Stomach smooth muscle (tissue), 2 donors: ENCODE measurements around the gene METTL24.
A peak's percentile ranks its signal among the peaks of the same experiment; 100 is the strongest.

ENCODE experiments used
- H3K27ac ChIP-seq: one replicate; pipeline ENCODE4 v1.7.0; 2013; ENCODE audit warnings: mild to moderate bottlenecking, low read length, inconsistent platforms
- H3K27me3 ChIP-seq, 2 donors: one replicate each; pipeline ENCODE4 v1.7.0; 2013; ENCODE audit warnings: low read length in 2 of 2; ENCODE audit not compliant: insufficient read depth in 2 of 2, control insufficient read depth in 1 of 2
- H3K36me3 ChIP-seq, 2 donors: one replicate each; pipeline ENCODE4 v1.7.0; 2013; ENCODE audit warnings: low read length in 2 of 2; ENCODE audit not compliant: control insufficient read depth in 2 of 2, insufficient read depth in 2 of 2
- H3K4me1 ChIP-seq: one replicate; pipeline ENCODE4 v1.7.0; 2013; ENCODE audit warnings: low read length; ENCODE audit not compliant: control insufficient read depth, insufficient read depth
- H3K4me3 ChIP-seq, 2 donors: one replicate each; pipeline ENCODE4 v1.7.0; 2013; ENCODE audit warnings: low read length in 2 of 2
- H3K9ac ChIP-seq, 2 donors: one replicate each; pipeline ENCODE4 v1.7.0; 2013; ENCODE audit warnings: low read length in 2 of 2, mild to moderate bottlenecking in 1 of 2
- H3K9me3 ChIP-seq, 2 donors: one replicate each; pipeline ENCODE4 v1.7.0; 2013; ENCODE audit warnings: low read length in 2 of 2; ENCODE audit not compliant: control insufficient read depth in 2 of 2
- donor health status: healthy.
- donor health status: Pancreatic carcinoma.

The METTL24 gene, protein sequence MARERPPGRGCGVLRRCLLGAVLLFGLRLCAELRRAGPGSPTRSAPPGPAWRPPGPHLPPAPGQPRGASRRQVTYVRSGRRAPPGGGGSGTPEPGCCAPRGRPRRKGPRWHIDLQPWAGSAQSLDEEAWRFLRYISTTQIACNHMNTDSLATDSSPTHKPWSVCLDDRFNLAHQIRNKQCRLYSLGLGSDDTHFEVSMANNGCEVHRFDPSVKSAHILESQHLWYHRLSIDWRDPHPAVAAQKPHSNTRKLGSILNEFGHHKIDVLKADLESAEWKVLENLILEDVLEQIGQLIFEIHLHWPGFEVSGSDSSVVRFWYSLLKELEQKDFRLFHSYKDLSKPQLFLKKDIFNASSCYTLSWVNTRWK

DNA sequence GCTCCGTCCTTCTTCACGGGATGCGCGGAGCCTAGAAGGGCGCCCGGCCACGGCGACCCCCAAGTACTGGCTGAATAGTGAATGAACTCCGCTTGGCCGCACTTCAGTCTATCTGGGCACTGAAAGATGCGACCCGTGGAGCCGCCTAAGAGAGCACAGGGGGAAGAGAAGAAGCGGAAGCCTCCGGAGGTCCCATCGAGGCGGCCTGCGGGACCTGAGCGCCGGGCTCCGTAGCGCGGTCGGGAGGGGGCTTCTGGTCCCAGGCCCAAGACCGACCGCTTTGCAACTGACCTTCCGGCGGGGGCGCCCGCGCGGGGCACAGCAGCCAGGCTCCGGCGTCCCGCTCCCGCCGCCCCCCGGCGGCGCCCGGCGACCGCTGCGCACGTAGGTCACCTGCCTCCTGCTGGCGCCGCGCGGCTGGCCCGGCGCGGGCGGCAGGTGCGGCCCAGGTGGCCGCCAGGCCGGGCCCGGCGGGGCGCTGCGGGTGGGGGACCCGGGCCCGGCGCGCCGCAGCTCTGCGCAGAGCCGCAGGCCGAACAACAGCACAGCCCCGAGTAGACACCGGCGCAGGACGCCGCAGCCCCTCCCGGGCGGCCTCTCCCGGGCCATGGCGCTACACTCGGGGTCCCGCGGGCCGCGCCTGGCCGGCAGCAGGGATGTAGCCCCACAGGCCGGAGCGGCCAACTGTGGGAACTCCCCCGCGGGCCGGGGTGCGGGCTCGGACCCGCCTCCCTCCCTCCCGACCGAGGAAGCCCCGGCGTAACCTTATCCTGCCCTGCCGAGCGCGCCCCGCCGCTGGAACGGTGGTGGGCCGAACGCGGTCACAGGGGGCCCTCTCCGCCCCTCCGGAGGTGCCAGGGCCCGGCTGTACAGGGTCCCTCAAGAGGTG is at the start of gene METTL24:
Gene METTL24, minus strand, starts transcription at position 686 of the 889 bp plus-strand sequence. Its CDS starts 77 bp downstream, at position 609.
- Histone ChIP-seq H3K27ac (peak within 1 kb of the TSS; percentile 97), H3K4me1 (peaks cover 52% of the 10 kb centered on the region), H3K9me3 (no peaks in the 10 kb centered on the region)

DNA sequence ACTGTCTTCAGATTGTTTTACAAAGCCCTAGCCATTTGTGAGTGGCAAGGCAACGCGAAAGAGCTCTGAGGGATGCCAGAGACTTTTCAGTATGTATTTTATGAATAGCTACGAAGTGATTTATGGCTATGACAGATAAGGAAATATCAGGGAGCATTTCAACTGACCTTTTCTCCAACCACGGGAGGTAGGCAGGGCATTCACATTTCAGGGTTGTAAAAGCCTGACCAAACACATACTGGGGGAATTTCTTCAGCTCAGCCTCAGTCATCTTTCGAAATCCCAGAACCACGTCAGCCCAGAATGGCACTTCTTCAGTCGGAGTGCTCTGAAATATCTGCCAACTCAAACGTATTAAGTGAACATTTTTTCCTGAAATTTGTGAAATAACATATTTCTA is 46.5 kb upstream of the METTL24 start:
- H3K27ac ChIP-seq: no peak overlapping the region
- no peaks in the 10 kb centered on the region for H3K27me3 ChIP-seq
- H3K36me3 ChIP-seq: no peaks in the 10 kb centered on the region
- H3K4me3 ChIP-seq: no peak overlapping the region
- H3K9ac ChIP-seq: no peak overlapping the region
- H3K4me1 ChIP-seq: peaks cover 8% of the 10 kb centered on the region
- no peaks in the 10 kb centered on the region for H3K9me3 ChIP-seq

More for the DNA sequence above, at the start of gene METTL24:
- peak within 1 kb of the TSS; percentile 81 to 87 for H3K4me3 ChIP-seq
- H3K9ac ChIP-seq: peak within 1 kb of the TSS; percentile 85 to 94
- no peaks in the 10 kb centered on the region for H3K27me3 ChIP-seq
- no peaks in the 10 kb centered on the region for H3K36me3 ChIP-seq

DNA sequence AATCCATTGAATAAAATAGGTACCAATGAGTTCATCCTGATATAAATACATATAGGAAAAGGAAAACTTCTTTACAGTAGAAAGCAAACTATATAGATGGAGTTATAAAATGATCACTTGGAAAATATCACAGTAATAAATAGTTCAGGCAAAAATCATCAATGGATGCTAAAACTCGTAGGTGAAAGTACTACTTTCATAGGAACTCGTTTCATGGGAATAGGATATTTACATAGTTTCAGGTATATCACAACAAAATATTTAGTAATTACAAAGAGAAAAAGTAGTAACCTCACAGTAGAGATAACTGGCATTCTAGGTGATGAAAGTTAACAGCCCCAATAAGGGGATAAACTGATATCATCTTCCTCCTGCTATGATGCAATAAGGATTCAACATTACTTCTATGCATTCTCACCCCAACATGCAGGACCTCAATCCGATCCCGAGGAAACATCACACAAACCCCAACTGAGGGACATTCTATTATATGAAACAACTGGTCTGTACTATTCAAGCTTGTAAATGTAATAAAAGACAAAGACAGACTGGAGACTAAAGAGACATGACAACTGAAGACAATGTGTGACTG is 43.5 kb upstream of the METTL24 start:
- H3K9ac ChIP-seq: no peak overlapping the region
- no peaks in the 10 kb centered on the region for H3K27me3 ChIP-seq
- H3K4me1 ChIP-seq: peaks cover 10% of the 10 kb centered on the region
- H3K4me3 ChIP-seq: no peak overlapping the region
- H3K27ac ChIP-seq: no peak overlapping the region
- no peaks in the 10 kb centered on the region for H3K36me3 ChIP-seq
- no peaks in the 10 kb centered on the region for H3K9me3 ChIP-seq

GRCh38 chr6:110400208-110400607 is 42.1 kb upstream of the METTL24 start:
- Histone ChIP-seq H3K27me3 (no peaks in the 10 kb centered on the region), H3K9ac (peak overlapping the region; percentile 31 to 69), H3K36me3 (no peaks in the 10 kb centered on the region), H3K4me3 (peak overlapping the region; percentile 69 to 77), H3K4me1 (peaks cover 10% of the 10 kb centered on the region), H3K27ac (no peak overlapping the region), H3K9me3 (no peaks in the 10 kb centered on the region)

- no peaks in the 10 kb centered on the region for H3K9me3 ChIP-seq
- H3K9ac ChIP-seq: peak overlapping the region; percentile 31 to 69
- H3K27ac ChIP-seq: no peak overlapping the region
- H3K4me1 ChIP-seq: peaks cover 10% of the 10 kb centered on the region
- H3K4me3 ChIP-seq: peak overlapping the region; percentile 69 to 77
- no peaks in the 10 kb centered on the region for H3K27me3 ChIP-seq
- no peaks in the 10 kb centered on the region for H3K36me3 ChIP-seq
These were observed 41.3 kb upstream of the METTL24 start for GRCh38 chr6:110399219-110400071.

- H3K9ac ChIP-seq: no peak overlapping the region
- no peaks in the 10 kb centered on the region for H3K27me3 ChIP-seq
- H3K9me3 ChIP-seq: no peaks in the 10 kb centered on the region
- H3K4me1 ChIP-seq: peaks cover 10% of the 10 kb centered on the region
- H3K36me3 ChIP-seq: no peaks in the 10 kb centered on the region
- H3K27ac ChIP-seq: no peak overlapping the region
- H3K4me3 ChIP-seq: no peak overlapping the region
These were observed 40.6 kb upstream of the METTL24 start for GRCh38 chr6:110398778-110399177.

DNA sequence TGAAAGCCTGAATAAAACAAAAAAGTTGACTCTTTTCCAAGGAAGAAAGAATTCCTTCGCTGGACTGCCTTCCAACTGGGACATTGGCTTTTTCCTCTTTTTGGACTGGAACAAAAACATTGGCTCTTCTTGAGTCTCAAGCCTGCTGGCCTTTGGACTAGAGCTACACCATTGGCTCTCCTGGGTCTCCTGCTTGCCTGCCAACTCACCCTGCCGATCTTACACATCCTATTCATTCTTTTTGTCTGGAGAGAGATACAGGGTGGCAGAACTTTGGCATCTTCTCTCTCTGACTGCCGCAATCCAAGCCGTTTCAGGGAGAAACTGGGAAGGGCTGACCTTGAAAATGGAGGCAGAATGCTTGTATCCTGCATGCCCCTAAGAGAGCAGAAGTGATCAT is 37.1 kb upstream of the METTL24 start:
- Histone ChIP-seq H3K9ac (no peak overlapping the region), H3K36me3 (no peaks in the 10 kb centered on the region), H3K9me3 (no peaks in the 10 kb centered on the region), H3K4me1 (peaks cover 14% of the 10 kb centered on the region), H3K4me3 (no peak overlapping the region), H3K27me3 (no peaks in the 10 kb centered on the region), H3K27ac (no peak overlapping the region)

- Histone ChIP-seq H3K27me3 (no peaks in the 10 kb centered on the region), H3K9ac (no peak overlapping the region), H3K9me3 (no peaks in the 10 kb centered on the region), H3K27ac (no peak overlapping the region), H3K4me3 (no peak overlapping the region), H3K4me1 (peaks cover 14% of the 10 kb centered on the region), H3K36me3 (no peaks in the 10 kb centered on the region)
These were observed 36.3 kb upstream of the METTL24 start for GRCh38 chr6:110394409-110394808.

GRCh38 chr6:110392727-110393126 is 34.6 kb upstream of the METTL24 start:
- no peak overlapping the region for H3K4me3 ChIP-seq
- H3K27me3 ChIP-seq: no peaks in the 10 kb centered on the region
- H3K9me3 ChIP-seq: no peaks in the 10 kb centered on the region
- H3K36me3 ChIP-seq: no peaks in the 10 kb centered on the region
- no peak overlapping the region for H3K27ac ChIP-seq
- no peak overlapping the region for H3K9ac ChIP-seq
- H3K4me1 ChIP-seq: peaks cover 20% of the 10 kb centered on the region

DNA sequence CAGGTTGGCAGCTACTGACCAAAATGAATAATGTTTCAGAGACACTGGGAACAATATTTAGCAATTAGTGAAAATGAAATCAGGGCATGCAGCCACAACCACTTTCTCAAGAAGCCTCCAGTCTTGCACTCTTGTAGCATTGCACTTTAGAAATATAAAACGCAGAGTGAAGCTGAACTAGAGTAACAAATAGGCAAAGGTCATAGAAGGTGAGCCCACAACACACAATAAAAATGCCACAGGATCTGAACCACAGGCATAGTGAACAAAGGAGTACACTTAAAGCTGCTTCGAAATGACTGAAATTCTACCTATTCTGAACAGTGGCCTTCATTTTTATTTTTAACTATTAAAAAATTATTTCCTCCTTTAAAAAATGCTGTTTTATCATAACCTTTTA is 32.3 kb upstream of the METTL24 start:
- Histone ChIP-seq H3K27ac (peak overlapping the region; percentile 83), H3K4me1 (peaks cover 20% of the 10 kb centered on the region), H3K9ac (no peak overlapping the region), H3K9me3 (no peaks in the 10 kb centered on the region), H3K4me3 (no peak overlapping the region), H3K27me3 (no peaks in the 10 kb centered on the region), H3K36me3 (no peaks in the 10 kb centered on the region)
